Astrocyte of the spinal cord (primary cell): Measurements from ENCODE around the gene TAOK1.
A peak's percentile ranks its signal among the peaks of the same experiment; 100 is the strongest.

Experiments
- DNase-seq: peaks from one replicate; pipeline ENCODE4 v3.0.0; 2011; ENCODE audit warnings: low read depth, low spot score
- H3K4me3 ChIP-seq: 2 replicates; pipeline ENCODE4 v1.5.1; 2011; ENCODE audit warnings: low read depth, mild to moderate bottlenecking, low read length, moderate library complexity
- CTCF ChIP-seq: IDR thresholded peaks from 2 replicates; pipeline ENCODE4 v1.5.1; 2012; ENCODE audit warnings: low read depth, mild to moderate bottlenecking, low read length, inconsistent platforms
- in situ Hi-C: cut with HindIII; loops from 2 replicates; pipeline ENCODE4 v1.10.0; 2017; ENCODE audit warnings: low sequenced_read_pairs

The TAOK1 gene

GRCh38 chr17:29400818-29401217, 10.7 kb downstream of the TAOK1 start:
- no peak for TF ChIP-seq CTCF
- no peak for DNase-seq
- H3K4me3 ChIP-seq = no peak overlapping the region
- in situ Hi-C loops = no loop called here

- in situ Hi-C loops = no loop called here
- H3K4me3 ChIP-seq = no peak overlapping the region
- no peak for DNase-seq
- TF ChIP-seq CTCF = no peak
These were observed 11.1 kb downstream of the TAOK1 start for GRCh38 chr17:29401258-29401657.

GRCh38 chr17:29407856-29408255, 17.7 kb downstream of the TAOK1 start:
- no peak overlapping the region for H3K4me3 ChIP-seq
- peak; percentile 5 for DNase-seq
- in situ Hi-C loops = no loop called here
- no peak for TF ChIP-seq CTCF

- in situ Hi-C loops = no loop called here
- no peak for TF ChIP-seq CTCF
- H3K4me3 ChIP-seq = no peak overlapping the region
- no peak for DNase-seq
These were observed 19.8 kb downstream of the TAOK1 start for GRCh38 chr17:29409963-29410362.

GRCh38 chr17:29412780-29413565, 22.8 kb downstream of the TAOK1 start:
- no peak overlapping the region for H3K4me3 ChIP-seq
- peak; percentile 75 for DNase-seq
- in situ Hi-C loops = no loop called here
- TF ChIP-seq CTCF = no peak

- DNase-seq = no peak
These were observed 30.0 kb downstream of the TAOK1 start for GRCh38 chr17:29420128-29420527.

More at GRCh38 chr17:29420128-29420527, 30.0 kb downstream of the TAOK1 start:
- in situ Hi-C loops = no loop called here
- H3K4me3 ChIP-seq = no peak overlapping the region
- no peak for TF ChIP-seq CTCF
